A673 (cell line): ENCODE results near the gene CIDEA. TPM values are rescaled to one million over a fixed set of nuclear protein-coding genes. Genes with fewer than 3 reads are reported as not detected.

ENCODE experiments used
- BruUV-seq: library from RNA; stranded (reverse); fragments of 400-500 nt; replicated peaks from 2 replicates; lab custom pipeline; 2021; lab: Mats Ljungman, UMichigan
- CTCF ChIA-PET: fragments of 300-600 bp; sonication (Branson Sonifier 250); formaldehyde crosslinking; loops from one replicate; lab custom pipeline; 2022; ENCODE audit warnings: antibody characterized with exemption; lab: Charles Lee
- POLR2A ChIA-PET: fragments of 300-600 bp; sonication (Branson Sonifier 250); formaldehyde crosslinking; loops from one replicate; lab custom pipeline; 2022; ENCODE audit warnings: antibody characterized with exemption; ENCODE audit not compliant: low non-redundant PET; lab: Charles Lee
- DNase-seq: peaks from one replicate; pipeline ENCODE4 v3.0.0-alpha.2; 2015; ENCODE audit warnings: low spot score
- H3K27ac ChIP-seq: fragments of 200-600 bp; sonication (generic); 2 replicates; pipeline ENCODE4 v1.5.1; 2016; ENCODE audit warnings: mixed run types, low read depth, mild to moderate bottlenecking, mixed read lengths, antibody characterized with exemption, low read length; ENCODE audit not compliant: poor library complexity, severe bottlenecking
- H3K27me3 ChIP-seq: fragments of 200-600 bp; sonication (generic); replicated peaks from 2 replicates; pipeline ENCODE4 v1.6.1; 2017; ENCODE audit warnings: mixed run types, low read depth, mild to moderate bottlenecking, mixed read lengths, antibody characterized with exemption, low read length; ENCODE audit not compliant: insufficient read depth, poor library complexity
- H3K36me3 ChIP-seq: fragments of 200-600 bp; sonication (generic); 2 replicates; pipeline ENCODE4 v1.6.1; 2016; ENCODE audit warnings: mixed run types, mild to moderate bottlenecking, mixed read lengths, antibody characterized with exemption, low read length; ENCODE audit not compliant: insufficient read depth, poor library complexity, severe bottlenecking
- H3K4me1 ChIP-seq: fragments of 200-600 bp; sonication (generic); 2 replicates; pipeline ENCODE4 v1.6.1; 2017; ENCODE audit warnings: mixed run types, mild to moderate bottlenecking, mixed read lengths, antibody characterized with exemption, low read length; ENCODE audit not compliant: insufficient read depth, poor library complexity, severe bottlenecking
- H3K4me3 ChIP-seq: fragments of 200-600 bp; sonication (generic); 2 replicates; pipeline ENCODE4 v1.5.1; 2016; ENCODE audit warnings: low read depth, mixed run types, mild to moderate bottlenecking, mixed read lengths, low read length; ENCODE audit not compliant: poor library complexity, severe bottlenecking
- H3K9me3 ChIP-seq: fragments of 200-600 bp; sonication (generic); 2 replicates; pipeline ENCODE4 v1.6.1; 2016; ENCODE audit warnings: mixed run types, low read depth, mild to moderate bottlenecking, mixed read lengths, antibody characterized with exemption, low read length; ENCODE audit not compliant: poor library complexity, severe bottlenecking
- EZH2 ChIP-seq: fragments of 200-600 bp; sonication (generic); IDR thresholded peaks from 2 replicates; pipeline ENCODE4 v1.6.1; 2017; ENCODE audit warnings: borderline replicate concordance, low read depth, mild to moderate bottlenecking, mixed read lengths, antibody characterized with exemption, low read length; ENCODE audit not compliant: poor library complexity, severe bottlenecking
- intact Hi-C: fragments of 100-400 bp; cut with micrococcal nuclease; formaldehyde crosslinking; loops from one replicate; pipeline ENCODE4 v1.10.0; 2022; ENCODE audit not compliant: unreplicated experiment
- total RNA-seq: library from RNA; stranded (reverse); gene quantifications from 2 replicates; pipeline ENCODE4 v1.2.3, GENCODE V29; 2021
- TF ChIP-seq, protein P1 (sequence below): fragments of 300-800, 200-600 bp; sonication (generic); conservative IDR thresholded peaks from 2 replicates; pipeline ENCODE4 v1.5.1; 2017; ENCODE audit warnings: low read depth, mild to moderate bottlenecking, antibody characterized with exemption, low read length, moderate library complexity, mixed read lengths

The CIDEA gene
- total RNA-seq, 1 experiment from 2014 or later, result not detected

DNA sequence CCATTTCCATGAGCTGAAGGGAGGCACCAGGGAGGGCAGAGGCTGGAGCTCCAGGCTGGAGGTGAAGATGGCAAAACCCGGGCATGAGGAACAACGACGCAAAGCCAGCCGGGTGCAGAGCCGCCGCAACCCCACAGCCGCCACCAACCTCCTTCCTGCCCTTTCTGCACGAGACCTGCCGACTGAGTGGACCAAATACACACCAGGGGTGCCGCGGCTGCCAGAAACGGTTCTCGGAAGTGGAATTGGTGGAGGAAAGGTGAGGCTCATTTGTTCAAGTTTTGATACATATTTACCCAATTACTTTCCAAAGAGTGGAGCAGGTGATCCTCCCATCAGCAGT is 8.4 kb upstream of the CIDEA start:
- H3K27ac ChIP-seq, result no peak overlapping the region
- ChIA-PET POLR2A (no interaction called here), CTCF (interaction anchor here (1.3 kb wide), 1 partner anchor 26 kb away, joined by 9 read pairs; no protein-coding TSS in a partner anchor)
- H3K36me3 ChIP-seq, result no peaks in the 10 kb centered on the region
- TF ChIP-seq, protein P1, sequence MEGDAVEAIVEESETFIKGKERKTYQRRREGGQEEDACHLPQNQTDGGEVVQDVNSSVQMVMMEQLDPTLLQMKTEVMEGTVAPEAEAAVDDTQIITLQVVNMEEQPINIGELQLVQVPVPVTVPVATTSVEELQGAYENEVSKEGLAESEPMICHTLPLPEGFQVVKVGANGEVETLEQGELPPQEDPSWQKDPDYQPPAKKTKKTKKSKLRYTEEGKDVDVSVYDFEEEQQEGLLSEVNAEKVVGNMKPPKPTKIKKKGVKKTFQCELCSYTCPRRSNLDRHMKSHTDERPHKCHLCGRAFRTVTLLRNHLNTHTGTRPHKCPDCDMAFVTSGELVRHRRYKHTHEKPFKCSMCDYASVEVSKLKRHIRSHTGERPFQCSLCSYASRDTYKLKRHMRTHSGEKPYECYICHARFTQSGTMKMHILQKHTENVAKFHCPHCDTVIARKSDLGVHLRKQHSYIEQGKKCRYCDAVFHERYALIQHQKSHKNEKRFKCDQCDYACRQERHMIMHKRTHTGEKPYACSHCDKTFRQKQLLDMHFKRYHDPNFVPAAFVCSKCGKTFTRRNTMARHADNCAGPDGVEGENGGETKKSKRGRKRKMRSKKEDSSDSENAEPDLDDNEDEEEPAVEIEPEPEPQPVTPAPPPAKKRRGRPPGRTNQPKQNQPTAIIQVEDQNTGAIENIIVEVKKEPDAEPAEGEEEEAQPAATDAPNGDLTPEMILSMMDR, result no peak
- no peak for TF ChIP-seq EZH2
- no peak for DNase-seq
- no peak overlapping the region for H3K4me3 ChIP-seq
- H3K9me3 ChIP-seq, result no peaks in the 10 kb centered on the region
- H3K4me1 ChIP-seq, result no peaks in the 10 kb centered on the region
- intact Hi-C loops, result no loop called here
- BruUV-seq, result no TSS peak
- H3K27me3 ChIP-seq, result peaks cover 18% of the 10 kb centered on the region

DNA sequence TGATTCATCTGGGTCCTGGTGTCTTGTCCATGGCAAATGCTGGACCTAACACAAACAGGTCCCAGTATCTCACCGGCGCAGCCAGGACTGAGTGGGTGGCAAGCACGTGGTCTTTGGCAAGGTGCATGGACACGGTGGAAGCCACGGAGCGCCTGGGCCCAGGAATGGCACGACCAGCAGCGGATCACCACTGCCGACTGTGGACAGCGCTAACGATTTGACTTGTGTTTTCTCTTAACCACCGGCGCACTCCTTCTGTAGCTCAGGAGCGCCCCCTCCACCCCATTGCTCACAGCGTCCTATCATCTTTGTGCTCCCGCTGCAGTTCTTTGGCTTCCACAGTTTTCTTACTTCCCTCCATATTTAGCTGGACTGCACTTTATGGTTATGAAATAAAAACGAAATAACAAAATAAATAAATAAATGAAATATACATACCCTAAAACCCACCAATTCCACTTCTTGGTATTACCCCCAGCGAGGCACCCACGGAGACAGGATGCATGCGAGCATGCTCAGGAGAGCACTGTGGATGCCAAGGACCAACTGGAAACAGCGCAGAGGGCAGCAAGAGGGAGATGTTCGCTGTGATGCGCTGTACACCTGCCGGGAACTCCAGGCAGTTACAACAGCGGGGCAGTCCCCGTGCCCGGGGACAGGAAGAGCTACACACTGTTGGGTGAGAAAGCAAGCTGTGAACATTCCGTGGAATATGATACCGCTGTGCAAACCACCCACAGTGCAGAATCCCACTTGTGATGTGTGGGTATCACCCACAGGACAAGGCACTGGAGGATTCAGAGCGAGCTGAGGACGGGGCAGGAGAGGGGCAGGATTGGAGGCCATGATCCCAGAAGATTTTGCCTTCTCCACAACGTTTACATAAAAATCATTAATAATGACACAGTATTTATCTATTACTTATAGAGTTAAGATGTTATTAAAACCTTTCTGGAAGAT is 7.0 kb upstream of the CIDEA start:
- POLR2A ChIA-PET, result no interaction called here
- BruUV-seq, result no TSS peak
- peaks cover 18% of the 10 kb centered on the region for H3K27me3 ChIP-seq

DNA sequence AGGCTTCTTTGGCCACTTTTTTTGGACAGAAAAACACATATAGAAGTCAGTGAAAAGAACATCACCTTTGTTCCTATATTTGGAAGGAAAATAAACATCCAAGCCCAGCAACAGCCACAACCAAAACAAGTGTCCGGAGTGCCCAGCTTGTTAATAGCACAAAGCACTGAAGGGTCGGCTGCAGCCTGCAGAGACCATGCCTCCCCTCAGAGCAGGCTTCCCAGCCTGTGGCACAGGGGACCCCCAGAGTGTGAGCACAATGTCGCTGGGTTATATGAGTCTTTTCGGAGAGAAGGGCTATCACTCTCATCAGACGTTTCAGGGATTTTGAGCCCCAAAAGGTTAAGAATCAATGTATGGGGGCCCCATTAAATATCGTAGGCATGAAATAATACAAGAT is 6.2 kb upstream of the CIDEA start:
- peaks cover 25% of the 10 kb centered on the region for H3K27me3 ChIP-seq
- no peaks in the 10 kb centered on the region for H3K9me3 ChIP-seq
- no peaks in the 10 kb centered on the region for H3K4me1 ChIP-seq
- TF ChIP-seq EZH2, result no peak
- TF ChIP-seq, protein P1, result no peak
- H3K4me3 ChIP-seq, result no peak overlapping the region
- H3K36me3 ChIP-seq, result no peaks in the 10 kb centered on the region
- DNase-seq, result no peak
- ChIA-PET CTCF (no interaction called here), POLR2A (no interaction called here)
- no peak overlapping the region for H3K27ac ChIP-seq
- BruUV-seq, result no TSS peak
- intact Hi-C loops, result no loop called here

More for the DNA sequence above, 7.0 kb upstream of the CIDEA start:
- peak; percentile 55 for DNase-seq
- Histone ChIP-seq H3K9me3 (no peaks in the 10 kb centered on the region), H3K27ac (no peak overlapping the region), H3K36me3 (no peaks in the 10 kb centered on the region), H3K4me3 (no peak overlapping the region), H3K4me1 (no peaks in the 10 kb centered on the region)
- CTCF ChIA-PET, result no interaction called here
- intact Hi-C loops, result no loop called here
- no peak for TF ChIP-seq EZH2
- TF ChIP-seq, protein P1, result peak; percentile 69
